CD4-positive, CD25-positive, alpha-beta regulatory T cell (primary cell): ENCODE measurements around the gene AOAH. TPM values are rescaled to one million over a fixed set of nuclear protein-coding genes. Genes with fewer than 3 reads are reported as not detected.

Source experiments
- ATAC-seq, 2 donors: fragments of 150-1000 bp; cut with Tn5 transposase; one replicate each; pipeline ENCODE4 v1.10.0; 2021; ENCODE audit warnings: low read depth in 2 of 2, moderate number of reproducible peaks in 2 of 2, moderate library complexity in 1 of 2
- DNase-seq, 3 donors: peaks; one replicate each; pipeline versions ENCODE4 v3.0.0 to v3.0.0-alpha.2; 2012 to 2022; ENCODE audit warnings: mixed read lengths in 1 of 3
- H3K27ac ChIP-seq: one replicate; pipeline ENCODE4 v1.7.0; 2013; ENCODE audit warnings: mild to moderate bottlenecking, low read length; ENCODE audit not compliant: insufficient read depth, poor library complexity, severe bottlenecking
- H3K27me3 ChIP-seq: one replicate; pipeline ENCODE4 v1.7.0; 2013; ENCODE audit warnings: low read length; ENCODE audit not compliant: control insufficient read depth, insufficient read depth
- H3K36me3 ChIP-seq: one replicate; pipeline ENCODE4 v1.7.0; 2013; ENCODE audit warnings: mild to moderate bottlenecking, low read length, moderate library complexity; ENCODE audit not compliant: control insufficient read depth, insufficient read depth
- H3K4me1 ChIP-seq: 2 replicates; pipeline ENCODE4 v1.7.0; 2013; ENCODE audit warnings: mild to moderate bottlenecking, low read length; ENCODE audit not compliant: insufficient read depth, control insufficient read depth, poor library complexity, severe bottlenecking
- H3K4me3 ChIP-seq: one replicate; pipeline ENCODE4 v1.7.0; 2013; ENCODE audit warnings: low read depth, mild to moderate bottlenecking, low read length, moderate library complexity
- H3K9me3 ChIP-seq, 2 experiments: 1 replicate in 1 of 2; 2 replicates in 1 of 2; pipeline ENCODE4 v1.7.0; 2013; ENCODE audit warnings: low read length in 2 of 2, mild to moderate bottlenecking in 1 of 2, moderate library complexity in 1 of 2; ENCODE audit not compliant: control insufficient read depth in 2 of 2
- H3K27ac Mint-ChIP-seq, 3 donors: one replicate each; pipeline ENCODE4 v1.8.0; 2020 to 2022; ENCODE audit warnings: mild to moderate bottlenecking in 3 of 3, mixed read lengths in 3 of 3, moderate library complexity in 2 of 3
- H3K27me3 Mint-ChIP-seq: one replicate; pipeline ENCODE4 v1.8.0; 2022; ENCODE audit warnings: mild to moderate bottlenecking, mixed read lengths
- H3K36me3 Mint-ChIP-seq: one replicate; pipeline ENCODE4 v1.8.0; 2020; ENCODE audit warnings: mixed read lengths
- H3K4me1 Mint-ChIP-seq, 4 donors: one replicate each; pipeline ENCODE4 v1.8.0; 2020 to 2022; ENCODE audit warnings: mixed read lengths in 4 of 4, mild to moderate bottlenecking in 1 of 4
- H3K4me3 Mint-ChIP-seq, 4 donors: one replicate each; pipeline ENCODE4 v1.8.0; 2020 to 2022; ENCODE audit warnings: mild to moderate bottlenecking in 4 of 4, mixed read lengths in 4 of 4, moderate library complexity in 3 of 4
- H3K9me3 Mint-ChIP-seq, 7 donors: one replicate each; pipeline ENCODE4 v1.8.0; 2020 to 2022; ENCODE audit warnings: mixed read lengths in 7 of 7, mild to moderate bottlenecking in 3 of 7, moderate library complexity in 2 of 7
- polyA plus RNA-seq, 4 donors: library from polyadenylated mRNA; unstranded; fragments of 300-500 nt; fragmentation: Illumina TruSeq; gene quantifications; one replicate each; pipeline ENCODE4 v1.2.3, GENCODE V29; 2021
- total RNA-seq: library from RNA; stranded (reverse); gene quantifications from one replicate; pipeline ENCODE4 v1.2.3, GENCODE V29; 2022

Gene AOAH
- total and polyA plus RNA-seq, 5 donors from 2014 or later: 0.46 to 5.7 (median 1.5) TPM

GRCh38 chr7:36601601-36602000 lies 122.7 kb downstream of the AOAH start:
- no peaks in the 10 kb centered on the region for H3K9me3 ChIP-seq
- H3K4me1 Mint-ChIP-seq: peaks cover 0 to 8% (median 4%) of the 10 kb centered on the region in 4 donors
- no peaks in the 10 kb centered on the region for H3K27me3 ChIP-seq
- H3K27me3 Mint-ChIP-seq: peaks cover 23% of the 10 kb centered on the region
- no peak overlapping the region for H3K27ac ChIP-seq
- H3K4me3 ChIP-seq: no peak overlapping the region
- H3K27ac Mint-ChIP-seq: no peak overlapping the region
- ATAC-seq: no peak
- no peaks in the 10 kb centered on the region for H3K4me1 ChIP-seq
- no peak for DNase-seq
- peaks cover 0 to 5% (median 0%) of the 10 kb centered on the region in 7 donors for H3K9me3 Mint-ChIP-seq
- H3K36me3 ChIP-seq: no peaks in the 10 kb centered on the region
- no peak overlapping the region for H3K4me3 Mint-ChIP-seq
- no peaks in the 10 kb centered on the region for H3K36me3 Mint-ChIP-seq

- Mint-ChIP-seq H3K27ac (no peak overlapping the region), H3K4me3 (no peak overlapping the region), H3K36me3 (no peaks in the 10 kb centered on the region), H3K9me3 (peaks cover 0 to 5% (median 0%) of the 10 kb centered on the region in 7 donors), H3K4me1 (peaks cover 0 to 8% (median 3%) of the 10 kb centered on the region in 4 donors), H3K27me3 (peaks cover 23% of the 10 kb centered on the region)
- H3K36me3 ChIP-seq: no peaks in the 10 kb centered on the region
- no peak overlapping the region for H3K4me3 ChIP-seq
- no peaks in the 10 kb centered on the region for H3K27me3 ChIP-seq
- no peaks in the 10 kb centered on the region for H3K4me1 ChIP-seq
- no peaks in the 10 kb centered on the region for H3K9me3 ChIP-seq
- DNase-seq (peak in 1 of 3 donors; percentile 13), ATAC-seq (no peak)
- H3K27ac ChIP-seq: no peak overlapping the region
Observed at GRCh38 chr7:36600869-36601530, 123.3 kb downstream of the AOAH start.

- Mint-ChIP-seq H3K9me3 (peaks cover 0 to 5% (median 0%) of the 10 kb centered on the region in 7 donors), H3K4me1 (peaks cover 0 to 8% (median 2%) of the 10 kb centered on the region in 4 donors), H3K27me3 (peaks cover 23% of the 10 kb centered on the region), H3K4me3 (no peak overlapping the region), H3K36me3 (no peaks in the 10 kb centered on the region), H3K27ac (peak overlapping the region in 1 of 3 donors; percentile 75)
- Histone ChIP-seq H3K36me3 (no peaks in the 10 kb centered on the region), H3K9me3 (no peaks in the 10 kb centered on the region), H3K4me3 (no peak overlapping the region), H3K4me1 (no peaks in the 10 kb centered on the region), H3K27ac (no peak overlapping the region), H3K27me3 (no peaks in the 10 kb centered on the region)
- DNase-seq (no peak), ATAC-seq (no peak)
Observed at GRCh38 chr7:36600314-36600682, 124.0 kb downstream of the AOAH start.

GRCh38 chr7:36599645-36600313 lies 124.5 kb downstream of the AOAH start:
- peaks cover 0 to 8% (median 2%) of the 10 kb centered on the region in 4 donors for H3K4me1 Mint-ChIP-seq
- H3K4me3 ChIP-seq: no peak overlapping the region
- peaks cover 23% of the 10 kb centered on the region for H3K27me3 Mint-ChIP-seq
- no peak overlapping the region for H3K27ac ChIP-seq
- no peaks in the 10 kb centered on the region for H3K27me3 ChIP-seq
- no peaks in the 10 kb centered on the region for H3K9me3 ChIP-seq
- no peak overlapping the region for H3K4me3 Mint-ChIP-seq
- no peak for ATAC-seq
- no peak for DNase-seq
- H3K36me3 ChIP-seq: no peaks in the 10 kb centered on the region
- no peak overlapping the region for H3K27ac Mint-ChIP-seq
- H3K4me1 ChIP-seq: no peaks in the 10 kb centered on the region
- no peaks in the 10 kb centered on the region for H3K36me3 Mint-ChIP-seq
- peaks cover 0 to 5% (median 0%) of the 10 kb centered on the region in 7 donors for H3K9me3 Mint-ChIP-seq

GRCh38 chr7:36598054-36598674 lies 126.1 kb downstream of the AOAH start:
- H3K4me3 ChIP-seq: no peak overlapping the region
- no peaks in the 10 kb centered on the region for H3K36me3 ChIP-seq
- peaks cover 0 to 8% (median under 1%) of the 10 kb centered on the region in 4 donors for H3K4me1 Mint-ChIP-seq
- no peak overlapping the region for H3K27ac Mint-ChIP-seq
- no peaks in the 10 kb centered on the region for H3K9me3 ChIP-seq
- H3K27ac ChIP-seq: no peak overlapping the region
- no peaks in the 10 kb centered on the region for H3K4me1 ChIP-seq
- no peak overlapping the region for H3K4me3 Mint-ChIP-seq
- peaks cover 0 to 5% (median 0%) of the 10 kb centered on the region in 7 donors for H3K9me3 Mint-ChIP-seq
- H3K27me3 ChIP-seq: no peaks in the 10 kb centered on the region
- no peak for DNase-seq
- ATAC-seq: no peak
- H3K36me3 Mint-ChIP-seq: no peaks in the 10 kb centered on the region
- peaks cover 18% of the 10 kb centered on the region for H3K27me3 Mint-ChIP-seq

GRCh38 chr7:36597090-36597773 lies 127.1 kb downstream of the AOAH start:
- Histone ChIP-seq H3K4me1 (no peaks in the 10 kb centered on the region), H3K4me3 (no peak overlapping the region), H3K9me3 (no peaks in the 10 kb centered on the region), H3K27me3 (no peaks in the 10 kb centered on the region), H3K36me3 (no peaks in the 10 kb centered on the region), H3K27ac (no peak overlapping the region)
- no peak overlapping the region for H3K4me3 Mint-ChIP-seq
- H3K27ac Mint-ChIP-seq: no peak overlapping the region
- ATAC-seq: no peak
- peaks cover 0 to 8% (median 0%) of the 10 kb centered on the region in 4 donors for H3K4me1 Mint-ChIP-seq
- no peak for DNase-seq
- H3K36me3 Mint-ChIP-seq: no peaks in the 10 kb centered on the region
- peaks cover 14% of the 10 kb centered on the region for H3K27me3 Mint-ChIP-seq
- H3K9me3 Mint-ChIP-seq: peaks cover 0 to 5% (median 0%) of the 10 kb centered on the region in 7 donors

GRCh38 chr7:36594445-36594844 lies 129.8 kb downstream of the AOAH start:
- no peak overlapping the region for H3K27ac Mint-ChIP-seq
- Histone ChIP-seq H3K4me3 (no peak overlapping the region), H3K27ac (no peak overlapping the region), H3K36me3 (no peaks in the 10 kb centered on the region), H3K27me3 (peaks cover 3% of the 10 kb centered on the region), H3K4me1 (no peaks in the 10 kb centered on the region), H3K9me3 (no peaks in the 10 kb centered on the region)
- peaks cover 0 to 5% (median 0%) of the 10 kb centered on the region in 4 donors for H3K4me1 Mint-ChIP-seq
- peaks cover 0 to 1% (median 0%) of the 10 kb centered on the region in 7 donors for H3K9me3 Mint-ChIP-seq
- H3K4me3 Mint-ChIP-seq: no peak overlapping the region
- H3K27me3 Mint-ChIP-seq: peaks cover 11% of the 10 kb centered on the region
- DNase-seq: no peak
- H3K36me3 Mint-ChIP-seq: no peaks in the 10 kb centered on the region
- ATAC-seq: no peak
